Measurements from ENCODE around the gene NEXN.
"Not testable (repeated sequence)": the region's sequence is repeated elsewhere in the genome, so short reads cannot be mapped to it uniquely, and the experiment has no call there.

The NEXN gene

GRCh38 chr1:77905603-77906002 lies 17.2 kb downstream of the NEXN start:
- DNase-seq (ENCODE audit: low read depth in 2 of 3, low spot score in 1 of 3) = no peak

- no peak for DNase-seq (ENCODE audit: low read depth in 2 of 3, low spot score in 1 of 3)
Measured at GRCh38 chr1:77906019-77906545, 17.7 kb downstream of the NEXN start.

- no peak for DNase-seq (ENCODE audit: low read depth in 2 of 3, low spot score in 1 of 3)
Measured at GRCh38 chr1:77906624-77907023, 18.2 kb downstream of the NEXN start.

DNA sequence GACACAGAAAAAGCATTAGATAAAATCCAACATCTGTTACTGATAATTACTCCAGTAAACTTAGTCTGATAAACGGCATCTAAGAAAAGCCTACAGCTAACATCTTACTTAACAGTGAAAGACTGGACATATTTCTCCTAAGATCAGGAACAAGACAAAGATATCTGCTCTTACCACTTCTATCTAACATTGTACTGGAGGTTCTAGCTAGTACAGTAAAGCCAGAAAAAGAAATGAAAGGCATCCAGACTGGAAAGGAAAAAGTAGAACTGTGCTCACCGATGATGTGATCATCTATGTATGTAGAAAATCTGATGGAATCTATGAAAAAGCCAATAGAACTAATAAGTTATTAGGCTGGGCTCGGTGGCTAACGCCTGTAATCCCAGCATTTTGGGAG lies 21.7 kb downstream of the NEXN start:
- no peak for DNase-seq (ENCODE audit: low read depth in 2 of 3, low spot score in 1 of 3)

GRCh38 chr1:77918918-77919317 lies 30.5 kb downstream of the NEXN start:
- DNase-seq (ENCODE audit: low read depth in 2 of 3, low spot score in 1 of 3) = not testable (repeated sequence)

DNA sequence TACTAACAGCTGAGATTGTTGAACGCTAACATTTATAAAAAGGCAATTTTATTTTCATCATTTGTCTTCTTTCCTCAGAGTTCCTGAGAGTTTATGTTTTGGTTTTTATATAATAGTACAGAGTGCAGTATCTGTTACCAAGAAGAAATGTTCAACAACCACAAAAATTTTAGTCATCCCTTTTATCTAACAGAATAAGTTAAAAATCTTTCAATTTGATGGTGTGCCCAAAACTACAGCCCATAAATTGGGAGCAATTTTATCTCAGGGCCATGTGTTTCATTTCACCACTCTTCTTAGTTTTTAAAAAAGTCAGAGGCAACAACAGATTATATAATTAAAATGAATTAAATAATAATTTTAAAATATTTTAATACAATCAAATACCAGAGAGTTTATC lies 37.1 kb downstream of the NEXN start:
- DNase-seq (ENCODE audit: low read depth in 2 of 3, low spot score in 1 of 3) = no peak

GRCh38 chr1:77925956-77926355 lies 37.5 kb downstream of the NEXN start:
- DNase-seq (ENCODE audit: low read depth in 2 of 3, low spot score in 1 of 3) = no peak

GRCh38 chr1:77926561-77927357 lies 38.3 kb downstream of the NEXN start:
- no peak for DNase-seq (ENCODE audit: low read depth in 2 of 3, low spot score in 1 of 3)

DNA sequence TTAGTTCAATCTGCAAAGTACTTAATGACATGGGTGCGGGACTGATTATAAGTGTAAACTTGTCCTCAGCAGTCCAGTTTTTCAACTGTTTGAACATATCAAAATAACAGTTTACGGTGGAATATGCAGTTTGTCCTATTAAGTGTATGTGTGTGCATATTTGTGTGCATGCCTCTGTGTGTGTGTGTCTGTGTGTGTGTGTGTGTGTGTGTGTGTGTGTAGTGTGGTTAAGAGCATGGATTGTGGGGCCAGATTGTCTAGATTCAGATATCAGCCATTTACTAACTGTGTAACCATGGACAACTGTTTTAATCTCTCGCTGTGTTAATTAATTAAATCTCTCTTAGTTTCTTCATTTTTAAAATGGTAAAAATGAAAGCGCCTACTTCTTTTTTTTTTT lies 39.0 kb downstream of the NEXN start:
- no peak for DNase-seq (ENCODE audit: low read depth in 2 of 3, low spot score in 1 of 3)

GRCh38 chr1:77929806-77930205 lies 41.4 kb downstream of the NEXN start:
- no peak for DNase-seq (ENCODE audit: low read depth in 2 of 3, low spot score in 1 of 3)

DNA sequence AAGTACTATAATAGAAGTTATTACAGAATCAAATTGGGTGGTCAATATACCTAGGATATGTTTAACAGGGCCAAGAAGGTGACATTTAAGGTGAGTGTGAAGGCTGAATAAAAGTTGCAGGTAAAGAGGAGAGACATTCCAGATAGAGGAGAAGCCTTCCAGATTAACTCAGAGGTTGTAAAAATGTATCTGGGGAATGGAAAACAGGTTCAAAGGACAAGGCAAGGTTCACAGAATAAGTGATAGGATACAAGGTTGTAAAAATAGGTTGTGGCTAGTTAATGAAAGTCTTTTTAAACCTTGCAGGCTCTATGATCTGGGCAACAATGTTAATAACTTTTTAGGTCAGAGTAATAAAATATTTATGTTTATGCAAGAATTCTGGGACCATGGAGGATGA lies 50.2 kb downstream of the NEXN start:
- no peak for DNase-seq (ENCODE audit: low read depth in 2 of 3, low spot score in 1 of 3)

GRCh38 chr1:77940921-77941570 lies 52.6 kb downstream of the NEXN start:
- no peak for DNase-seq (ENCODE audit: low read depth in 2 of 3, low spot score in 1 of 3)

- no peak for DNase-seq (ENCODE audit: low read depth in 2 of 3, low spot score in 1 of 3)
Measured at GRCh38 chr1:77942400-77943140, 54.1 kb downstream of the NEXN start.

GRCh38 chr1:77945345-77945744 lies 56.9 kb downstream of the NEXN start:
- no peak for DNase-seq (ENCODE audit: low read depth in 2 of 3, low spot score in 1 of 3)

DNA sequence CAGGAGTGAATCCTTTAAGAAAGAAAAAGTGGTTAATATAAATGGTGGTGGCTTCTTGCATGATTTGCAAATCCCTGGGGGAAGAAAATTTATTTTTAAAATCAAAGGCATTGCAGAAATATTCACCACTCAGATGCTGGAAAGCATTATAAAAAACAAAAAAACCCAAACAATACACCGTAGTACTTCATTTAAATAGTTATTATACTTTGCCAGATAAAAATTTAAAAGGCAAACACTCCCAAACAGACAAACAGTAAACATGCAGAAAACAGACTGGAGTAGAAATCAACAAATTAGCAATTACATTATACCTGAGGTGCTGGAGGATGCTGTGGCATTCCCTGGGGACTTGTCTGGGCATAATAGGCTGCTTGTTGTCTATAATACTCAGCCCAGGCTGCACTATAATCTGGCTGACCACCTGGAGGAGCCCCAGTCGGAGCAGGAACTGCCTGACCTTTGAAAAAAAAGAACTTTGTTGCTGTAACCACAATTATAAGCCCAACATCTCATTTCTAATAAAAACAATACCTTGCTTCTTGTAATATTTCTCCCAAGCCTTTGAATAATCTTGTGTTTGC lies 60.5 kb downstream of the NEXN start:
- no peak for DNase-seq (ENCODE audit: low read depth in 2 of 3, low spot score in 1 of 3)

GRCh38 chr1:77950873-77951272 lies 62.4 kb downstream of the NEXN start:
- DNase-seq (ENCODE audit: low read depth in 2 of 3, low spot score in 1 of 3) = no peak

DNA sequence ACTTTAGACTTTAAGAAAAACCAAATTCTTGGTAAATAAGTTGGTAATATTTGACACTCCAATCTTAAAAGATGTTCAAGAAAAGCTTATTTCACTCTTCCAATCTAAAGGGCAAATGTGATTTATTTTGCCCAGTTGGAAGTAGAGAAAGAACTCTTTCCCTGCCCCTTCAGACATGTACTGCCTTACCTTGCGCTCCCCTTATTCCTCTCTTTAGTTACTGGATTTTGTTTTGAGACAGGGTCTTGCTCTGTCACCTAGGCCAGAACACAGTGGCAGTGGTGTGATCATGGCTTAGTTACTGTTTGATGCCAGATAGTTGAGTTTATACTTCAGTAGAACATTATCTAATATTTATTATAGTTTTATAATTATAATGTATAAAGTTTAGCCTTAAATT lies 62.9 kb downstream of the NEXN start:
- no peak for DNase-seq (ENCODE audit: low read depth in 2 of 3, low spot score in 1 of 3)

DNA sequence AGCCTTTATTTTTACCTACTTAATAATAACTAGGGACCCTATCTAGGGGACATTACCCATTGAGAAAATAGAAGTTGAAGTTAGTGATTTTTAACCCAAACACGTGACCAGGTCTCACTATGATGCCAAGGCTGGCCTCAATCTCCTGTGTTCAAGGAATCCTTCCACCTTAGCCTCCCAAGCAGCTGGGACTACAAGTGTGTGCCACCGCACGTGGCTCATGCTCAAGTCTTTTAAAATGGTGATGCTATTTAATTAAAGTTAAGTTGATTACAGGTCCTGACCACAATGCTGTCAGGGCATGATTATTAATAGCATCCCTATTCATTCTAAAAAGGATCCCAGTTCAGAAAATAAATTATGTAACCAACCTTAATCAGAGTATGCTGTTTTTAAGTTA lies 65.5 kb downstream of the NEXN start:
- no peak for DNase-seq (ENCODE audit: low read depth in 2 of 3, low spot score in 1 of 3)

- DNase-seq (ENCODE audit: low read depth in 2 of 3, low spot score in 1 of 3) = no peak
Measured at GRCh38 chr1:77954521-77954920, 66.1 kb downstream of the NEXN start.

DNA sequence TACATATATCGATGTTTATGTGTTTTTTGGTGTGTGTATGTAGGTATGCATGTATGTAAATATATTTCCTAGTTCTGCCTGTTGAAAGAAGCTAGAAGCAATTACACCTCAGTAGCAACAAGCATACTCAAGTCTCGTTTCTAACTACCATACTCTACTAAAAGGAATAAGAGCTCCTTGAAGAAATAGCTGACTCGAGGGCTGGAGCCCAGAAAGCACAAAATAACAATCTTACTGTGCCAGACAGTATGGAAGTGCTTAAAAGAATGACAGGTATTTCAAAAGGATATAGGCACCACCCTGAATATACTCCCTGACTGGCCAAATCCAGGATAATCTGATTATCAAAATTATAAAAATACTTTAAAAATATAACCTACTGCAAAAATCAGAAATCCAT lies 67.3 kb downstream of the NEXN start:
- DNase-seq (ENCODE audit: low read depth in 2 of 3, low spot score in 1 of 3) = no peak

DNA sequence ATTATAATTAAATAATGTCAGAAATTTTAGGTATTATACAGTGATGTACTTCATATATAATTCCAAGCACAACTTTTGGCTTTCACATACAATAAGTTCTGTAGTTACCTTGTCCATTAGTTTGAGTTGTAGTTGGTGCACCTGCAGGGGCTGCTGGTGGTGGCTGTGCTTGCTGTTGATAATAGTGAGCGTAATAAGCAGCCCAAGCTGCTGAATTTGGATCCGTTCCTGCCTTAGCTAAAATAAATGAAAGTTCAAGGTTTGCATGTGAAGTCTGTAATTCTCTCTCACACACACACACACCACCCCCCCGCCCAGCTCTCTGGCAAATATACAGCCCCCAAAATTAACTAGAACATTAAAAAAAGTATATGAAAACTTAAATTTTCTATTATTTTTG lies 68.0 kb downstream of the NEXN start:
- no peak for DNase-seq (ENCODE audit: low read depth in 2 of 3, low spot score in 1 of 3)

- DNase-seq (ENCODE audit: low read depth in 2 of 3, low spot score in 1 of 3) = no peak
Measured at GRCh38 chr1:77958391-77958790, 70.0 kb downstream of the NEXN start.

All from stimulated activated CD4-positive, alpha-beta T cell treated with anti-CD3 and anti-CD28 coated beads, Interleukin-12 subunit alpha, Interleukin-12 subunit beta, amount 100 ng/mL, for 48 hours (primary cell).